Stimulated activated naive CD4-positive, alpha-beta T cell (primary cell): ENCODE measurements around the gene ZNF384.

Source experiments
- DNase-seq, 6 experiments: peaks; one replicate each; lab custom pipeline; 2025; lab: John Stamatoyannopoulos, UW

The ZNF384 gene

DNA sequence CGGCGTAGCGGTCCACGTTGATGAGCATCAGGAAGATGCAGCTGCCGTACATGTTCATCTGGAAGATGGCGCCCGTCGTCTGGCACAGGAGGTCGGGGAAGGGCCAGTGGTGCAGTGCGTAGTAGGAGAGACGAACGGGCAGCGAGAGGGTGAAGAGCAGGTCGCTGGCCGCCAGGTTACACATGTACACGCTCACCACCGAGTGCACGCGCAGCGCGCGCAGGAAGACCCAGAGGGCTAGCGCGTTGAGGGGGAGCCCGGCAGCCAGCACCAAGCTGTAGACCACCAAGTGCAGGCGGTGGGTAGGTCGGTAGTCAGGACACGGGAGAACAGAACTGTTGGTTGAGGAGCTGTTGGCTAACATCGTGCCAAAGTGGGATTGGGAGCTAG lies 68.3 kb downstream of the ZNF384 start:
- DNase-seq: no peak

DNA sequence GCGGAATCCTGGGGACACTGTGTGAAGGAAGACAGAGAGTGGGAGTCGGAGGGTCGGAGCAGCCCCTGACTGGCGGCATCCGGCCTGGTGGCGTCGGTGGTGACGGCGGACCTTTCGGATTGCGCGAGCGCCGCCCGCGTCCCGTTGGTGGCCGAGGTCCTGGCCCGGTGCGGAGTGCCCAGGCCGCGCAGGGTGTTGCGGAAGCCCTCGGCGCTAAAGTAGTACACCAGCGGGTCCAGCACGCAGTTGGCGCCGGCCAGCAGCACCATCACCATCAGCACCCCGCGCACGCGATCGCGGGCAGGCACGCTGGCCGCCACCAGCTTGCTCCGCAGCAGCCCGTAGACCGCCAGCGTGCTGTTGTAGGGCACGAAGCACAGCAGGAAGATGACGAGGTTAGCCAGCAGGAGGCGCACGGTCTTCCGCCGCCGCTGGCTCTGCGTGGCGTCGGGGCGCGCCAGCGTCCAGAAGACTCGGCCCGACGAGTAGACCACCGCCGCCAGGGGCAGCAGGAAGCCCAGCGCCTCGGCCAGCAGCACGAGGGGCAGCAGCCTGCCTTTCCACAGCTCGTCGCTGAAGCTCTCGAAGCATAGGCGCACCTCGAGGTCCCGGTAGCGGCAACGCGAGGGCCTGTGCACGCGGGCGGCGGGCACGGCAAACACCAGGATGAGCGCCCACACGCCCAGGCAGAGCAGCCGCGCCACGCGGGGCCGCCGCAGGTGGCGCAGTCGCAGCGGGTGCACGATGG lies 68.9 kb downstream of the ZNF384 start:
- peak in 5 of 6 experiments; percentile 14 to 75 (median 51) for DNase-seq

DNA sequence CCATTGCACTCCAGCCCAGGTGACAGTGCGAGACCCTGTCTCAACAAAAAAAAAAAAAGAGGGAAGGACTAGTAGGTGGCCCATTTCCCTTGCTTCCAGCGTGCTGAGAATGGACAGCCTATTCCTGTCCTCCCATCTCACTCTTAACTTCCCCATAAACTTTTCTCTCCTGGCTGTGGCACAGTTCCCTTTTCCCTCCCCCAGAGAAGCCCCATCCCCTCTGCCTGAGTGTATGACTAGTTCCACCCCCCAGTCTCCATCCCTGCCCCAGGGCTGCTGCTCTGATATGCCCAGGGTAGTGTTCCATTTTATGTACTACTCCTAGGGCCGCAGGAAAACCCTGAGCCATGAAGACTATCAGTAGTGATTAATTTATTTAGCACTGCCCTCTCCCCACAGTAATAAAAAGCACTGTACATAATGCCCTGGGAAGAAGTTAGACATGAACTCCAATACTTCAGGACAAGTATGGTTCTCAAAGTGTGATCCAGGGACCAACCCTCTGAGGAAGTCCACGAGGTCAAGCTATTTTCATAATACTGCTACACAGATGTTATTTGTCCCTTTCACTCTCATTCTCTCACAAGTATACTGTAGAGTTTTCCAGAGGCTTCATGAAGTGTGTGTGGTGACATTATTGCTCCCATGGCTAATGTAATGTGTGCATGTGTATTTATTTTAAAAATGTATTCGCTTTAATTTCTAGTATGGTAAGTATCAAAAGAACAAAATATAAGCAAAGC lies 70.5 kb downstream of the ZNF384 start:
- no peak for DNase-seq
